Activated naive CD4-positive, alpha-beta T cell treated with anti-CD3 and anti-CD28 coated beads, Interleukin-2, amount 50 U/mL, for 16 hours (primary cell): ENCODE results near the gene FABP7.

Experiments used
- DNase-seq: peaks from one replicate; pipeline ENCODE4 v3.0.0-alpha.2; 2020

Gene FABP7

GRCh38 chr6:122760330-122760729 is 19.2 kb upstream of the FABP7 start:
- no peak for DNase-seq

GRCh38 chr6:122766256-122766655 is 13.3 kb upstream of the FABP7 start:
- DNase-seq: no peak

- DNase-seq: no peak
Observed at GRCh38 chr6:122770835-122771601, 8.5 kb upstream of the FABP7 start.

GRCh38 chr6:122772724-122773415 is 6.6 kb upstream of the FABP7 start:
- DNase-seq: no peak

- DNase-seq: no peak
Observed at GRCh38 chr6:122775975-122776374, 3.5 kb upstream of the FABP7 start.

- no peak for DNase-seq
Observed at GRCh38 chr6:122778302-122778701, 1.2 kb upstream of the FABP7 start.

- DNase-seq: no peak
Observed at GRCh38 chr6:122778985-122779661, 393 bp upstream of the FABP7 start.

- no peak for DNase-seq
Observed at GRCh38 chr6:122780114-122780513, 598 bp downstream of the FABP7 start.

GRCh38 chr6:122781716-122782115 is 2.2 kb downstream of the FABP7 start:
- DNase-seq: no peak

- no peak for DNase-seq
Observed at GRCh38 chr6:122783401-122783800, 3.9 kb downstream of the FABP7 start.

- no peak for DNase-seq
Observed at GRCh38 chr6:122785891-122786290, 6.4 kb downstream of the FABP7 start.

GRCh38 chr6:122787721-122788120 is 8.2 kb downstream of the FABP7 start:
- no peak for DNase-seq

GRCh38 chr6:122788208-122788607 is 8.7 kb downstream of the FABP7 start:
- no peak for DNase-seq

- no peak for DNase-seq
Observed at GRCh38 chr6:122788663-122789181, 9.2 kb downstream of the FABP7 start.

- peak; percentile 13 for DNase-seq
Observed at GRCh38 chr6:122789182-122790027, 9.9 kb downstream of the FABP7 start, which contains the start of gene SMPDL3A. TSS of gene SMPDL3A (plus strand) at chr6:122789258. CDS start at chr6:122789347, 89 bp downstream.

GRCh38 chr6:122790028-122790422 is 10.5 kb downstream of the FABP7 start:
- no peak for DNase-seq

- no peak for DNase-seq
Observed at GRCh38 chr6:122790423-122791309, 11.2 kb downstream of the FABP7 start.

GRCh38 chr6:122791310-122791679 is 11.8 kb downstream of the FABP7 start:
- DNase-seq: no peak

GRCh38 chr6:122792766-122793165 is 13.2 kb downstream of the FABP7 start:
- no peak for DNase-seq

GRCh38 chr6:122797537-122797936 is 18.0 kb downstream of the FABP7 start:
- DNase-seq: no peak

GRCh38 chr6:122798099-122798641 is 18.7 kb downstream of the FABP7 start:
- no peak for DNase-seq
